GM12801 (cell line): ENCODE data around the gene FAHD1.

Source experiments
- TF ChIP-seq, protein P1 (sequence below): IDR thresholded peaks from one replicate; pipeline ENCODE4 v1.5.1; 2011; ENCODE audit warnings: control low read depth; ENCODE audit not compliant: insufficient read length; ENCODE audit errors: extremely low read depth

Gene FAHD1

GRCh38 chr16:1862394-1862793, 35.4 kb downstream of the FAHD1 start:
- TF ChIP-seq, protein P1, sequence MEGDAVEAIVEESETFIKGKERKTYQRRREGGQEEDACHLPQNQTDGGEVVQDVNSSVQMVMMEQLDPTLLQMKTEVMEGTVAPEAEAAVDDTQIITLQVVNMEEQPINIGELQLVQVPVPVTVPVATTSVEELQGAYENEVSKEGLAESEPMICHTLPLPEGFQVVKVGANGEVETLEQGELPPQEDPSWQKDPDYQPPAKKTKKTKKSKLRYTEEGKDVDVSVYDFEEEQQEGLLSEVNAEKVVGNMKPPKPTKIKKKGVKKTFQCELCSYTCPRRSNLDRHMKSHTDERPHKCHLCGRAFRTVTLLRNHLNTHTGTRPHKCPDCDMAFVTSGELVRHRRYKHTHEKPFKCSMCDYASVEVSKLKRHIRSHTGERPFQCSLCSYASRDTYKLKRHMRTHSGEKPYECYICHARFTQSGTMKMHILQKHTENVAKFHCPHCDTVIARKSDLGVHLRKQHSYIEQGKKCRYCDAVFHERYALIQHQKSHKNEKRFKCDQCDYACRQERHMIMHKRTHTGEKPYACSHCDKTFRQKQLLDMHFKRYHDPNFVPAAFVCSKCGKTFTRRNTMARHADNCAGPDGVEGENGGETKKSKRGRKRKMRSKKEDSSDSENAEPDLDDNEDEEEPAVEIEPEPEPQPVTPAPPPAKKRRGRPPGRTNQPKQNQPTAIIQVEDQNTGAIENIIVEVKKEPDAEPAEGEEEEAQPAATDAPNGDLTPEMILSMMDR: no peak

GRCh38 chr16:1863681-1864460, 36.9 kb downstream of the FAHD1 start:
- TF ChIP-seq, protein P1: no peak

DNA sequence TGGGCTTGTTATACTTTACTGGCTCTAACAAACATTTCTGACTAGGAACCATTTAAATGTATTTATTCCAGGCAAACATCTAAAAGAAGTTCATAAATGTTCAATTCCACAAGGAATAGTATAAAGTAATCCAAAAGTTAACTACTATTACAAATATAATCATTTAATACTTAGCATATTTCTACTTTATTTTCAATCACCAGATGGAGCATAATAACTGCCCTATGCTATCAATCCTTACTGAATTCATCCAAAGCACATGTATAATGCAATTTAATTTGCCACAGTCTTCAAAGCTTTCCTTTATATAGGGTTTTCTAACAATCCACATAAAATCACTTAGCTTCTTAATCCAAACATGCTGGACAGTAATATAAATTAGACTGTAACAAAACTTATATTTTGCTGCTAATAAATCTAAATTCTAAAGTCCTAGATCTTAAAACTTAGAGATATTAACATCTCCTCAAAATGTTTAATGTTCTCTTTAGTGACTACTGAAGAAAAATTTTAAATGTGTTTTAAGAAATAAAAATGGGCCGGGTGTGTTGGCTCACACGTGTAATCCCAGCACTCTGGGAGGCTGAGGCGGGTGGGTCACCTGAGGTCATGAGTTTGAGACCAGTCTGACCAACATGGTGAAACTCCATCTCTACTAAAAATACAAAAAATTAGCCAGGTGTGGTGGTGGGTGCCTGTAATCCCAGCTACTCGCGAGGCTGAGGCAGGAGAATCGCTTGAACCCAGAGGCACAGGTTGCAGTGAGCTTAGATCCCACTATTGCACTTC, 39.1 kb downstream of the FAHD1 start:
- TF ChIP-seq, protein P1: no peak

DNA sequence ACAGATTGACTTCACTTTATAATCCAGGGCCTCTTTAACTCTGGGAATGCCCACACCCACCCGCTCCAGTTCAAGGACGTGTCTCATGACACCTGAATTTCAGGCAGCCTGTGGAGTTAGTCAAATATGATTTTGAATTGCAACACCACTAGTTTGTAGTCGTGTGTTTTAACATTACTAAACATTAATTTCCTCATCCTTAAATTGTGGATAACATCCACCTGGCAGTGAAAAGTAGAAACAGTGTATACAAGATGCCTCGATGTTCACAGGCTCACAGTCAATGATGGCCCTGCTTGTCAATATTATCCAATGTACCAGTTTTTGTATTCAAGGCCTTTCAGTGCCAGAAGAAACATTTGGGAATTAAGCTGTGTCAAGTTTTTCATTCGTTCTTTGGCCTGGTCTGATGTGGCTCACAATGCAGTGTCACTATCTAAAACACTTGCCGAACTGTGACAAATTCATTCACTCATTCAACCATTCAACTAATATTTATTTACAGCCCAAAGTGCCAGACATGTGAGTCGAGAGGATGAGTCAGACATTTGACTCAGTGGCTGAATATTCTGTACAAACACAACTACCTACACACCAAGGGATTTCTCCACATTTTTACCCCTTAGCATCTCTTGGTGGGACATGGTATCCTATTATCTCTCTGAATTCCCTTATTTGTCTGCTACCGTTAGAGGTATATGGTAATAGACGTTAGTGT, 43.5 kb downstream of the FAHD1 start:
- TF ChIP-seq, protein P1: no peak

- TF ChIP-seq, protein P1: no peak
Observed at GRCh38 chr16:1871974-1872635, 45.1 kb downstream of the FAHD1 start, which contains the start of gene MEIOB. TSS of gene MEIOB (minus strand) at chr16:1872164. CDS start at chr16:1868175, 3,989 bp downstream.

GRCh38 chr16:1874854-1875253, 47.8 kb downstream of the FAHD1 start:
- TF ChIP-seq, protein P1: no peak

DNA sequence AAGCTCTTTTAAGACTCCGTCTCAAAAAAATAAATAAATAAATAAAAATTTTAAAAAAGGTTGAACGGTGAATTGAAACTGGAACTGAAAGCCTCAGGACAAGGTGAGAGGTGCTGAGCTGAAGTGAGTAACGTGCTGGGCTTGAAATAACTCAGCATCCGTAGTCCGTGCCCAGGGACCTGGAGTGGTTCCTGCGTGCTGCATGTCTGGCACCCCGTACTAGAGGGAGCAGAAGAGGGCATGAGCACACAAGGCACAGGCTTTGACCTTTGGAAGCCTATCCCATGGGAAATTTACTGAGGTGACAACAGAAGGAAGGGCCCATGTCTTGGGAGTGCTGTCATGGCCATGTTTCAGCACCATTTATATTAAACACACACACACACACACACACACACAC, 49.5 kb downstream of the FAHD1 start:
- TF ChIP-seq, protein P1: no peak
